GM12878 (cell line): Measurements from ENCODE around the gene CPEB3. TPM values are rescaled to one million over a fixed set of nuclear protein-coding genes. Genes with fewer than 3 reads are reported as not detected.

Experiments
- ATAC-seq: fragments of 200-7000 bp; cut with Tn5 transposase; 3 replicates; pipeline ENCODE4 v1.9.1; 2020; ENCODE audit warnings: mild to moderate bottlenecking, moderate library complexity
- BruUV-seq: library from RNA; stranded (reverse); fragments of 400-500 nt; replicated peaks from 2 replicates; lab custom pipeline; 2021; lab: Mats Ljungman, UMichigan
- CTCF ChIA-PET: fragments of 300-600 bp; sonication (Branson Sonifier 250); formaldehyde crosslinking; extraction: SDS; loops from one replicate; lab custom pipeline; 2021; ENCODE audit warnings: inconsistent platforms; lab: Yijun Ruan, JAX
- POLR2A ChIA-PET: fragments of 350-600 bp; formaldehyde crosslinking; extraction: SDS; loops from one replicate; lab custom pipeline; 2021; ENCODE audit warnings: inconsistent platforms; lab: Charles Lee
- RAD21 ChIA-PET: fragments of 300-600 bp; sonication (Branson Sonifier 250); formaldehyde crosslinking; loops from one replicate; lab custom pipeline; 2023; ENCODE audit warnings: antibody characterized with exemption; ENCODE audit not compliant: unreplicated experiment; lab: Charles Lee
- SMC1A ChIA-PET: fragments of 300-600 bp; sonication (Branson Sonifier 250); formaldehyde crosslinking; loops from one replicate; lab custom pipeline; 2023; ENCODE audit not compliant: unreplicated experiment, uncharacterized antibody; lab: Charles Lee
- DNase-seq: peaks from one replicate; pipeline ENCODE4 v3.0.0-alpha.2; 2011; ENCODE audit warnings: low read depth, low spot score
- FAIRE-seq: peaks from 3 replicates; lab custom pipeline; 2011; peaks lifted over from hg19 to GRCh38; lab: Jason Lieb, UNC
- H2AFZ ChIP-seq: 2 replicates; pipeline ENCODE4 v1.6.0; 2011; ENCODE audit warnings: low read depth, low read length, control low read depth; ENCODE audit not compliant: control insufficient read depth
- H3K27ac ChIP-seq: 2 replicates; pipeline ENCODE4 v1.5.1; 2011; ENCODE audit warnings: control low read depth; ENCODE audit not compliant: control insufficient read depth, insufficient read depth
- H3K27me3 ChIP-seq, 2 experiments: replicated peaks in 1 of 2; 2 replicates each; pipeline versions ENCODE4 v1.6.0 to v1.6.1; 2011; ENCODE audit warnings: low read length in 1 of 2; ENCODE audit not compliant: control insufficient read depth in 2 of 2, insufficient read depth in 2 of 2
- H3K36me3 ChIP-seq, 2 experiments: 2 replicates each; pipeline ENCODE4 v1.5.1; 2011; ENCODE audit warnings: low read length in 1 of 2; ENCODE audit not compliant: control insufficient read depth in 2 of 2, insufficient read depth in 2 of 2
- H3K4me1 ChIP-seq: 2 replicates; pipeline ENCODE4 v1.6.1; 2011; ENCODE audit warnings: mild to moderate bottlenecking, low read length, moderate library complexity, mixed read lengths; ENCODE audit not compliant: control insufficient read depth, insufficient read depth
- H3K4me2 ChIP-seq: 2 replicates; pipeline ENCODE4 v1.6.0; 2011; ENCODE audit warnings: control low read depth; ENCODE audit not compliant: control insufficient read depth, insufficient read depth
- H3K4me3 ChIP-seq: fragments of 200-600 bp; sonication (generic); 2 replicates; pipeline ENCODE4 v1.5.1; 2016
- H3K79me2 ChIP-seq: 2 replicates; pipeline ENCODE4 v1.6.0; 2011; ENCODE audit warnings: low read length; ENCODE audit not compliant: control insufficient read depth, insufficient read depth
- H3K9ac ChIP-seq: 2 replicates; pipeline ENCODE4 v1.8.0; 2011; ENCODE audit warnings: low read length, control low read depth, mixed read lengths; ENCODE audit not compliant: control insufficient read depth, insufficient read depth
- H3K9me3 ChIP-seq: replicated peaks from 3 replicates; pipeline ENCODE4 v1.5.1; 2011; ENCODE audit warnings: mild to moderate bottlenecking, low read length; ENCODE audit not compliant: control insufficient read depth, insufficient read depth
- H4K20me1 ChIP-seq: 2 replicates; pipeline ENCODE4 v1.6.0; 2011; ENCODE audit not compliant: control insufficient read depth, insufficient read depth
- EGR1 ChIP-seq, 2 experiments: IDR thresholded peaks; 1 replicate in 1 of 2; 2 replicates in 1 of 2; pipeline ENCODE4 v1.6.1; 2011 to 2012; ENCODE audit warnings: low read depth in 2 of 2, low read length in 2 of 2, borderline replicate concordance in 1 of 2, mild to moderate bottlenecking in 1 of 2, moderate library complexity in 1 of 2
- IKZF1 ChIP-seq: fragments of 450-650 bp; conservative IDR thresholded peaks from 2 replicates; pipeline ENCODE4 v1.6.1; 2017; ENCODE audit warnings: antibody characterized with exemption, mild to moderate bottlenecking
- LARP7 ChIP-seq: fragments of 450-650 bp; IDR thresholded peaks from 2 replicates; pipeline ENCODE4 v1.6.1; 2017; ENCODE audit warnings: mild to moderate bottlenecking
- POLR2AphosphoS2 ChIP-seq: IDR thresholded peaks from 2 replicates; pipeline ENCODE4 v1.6.1; 2011; ENCODE audit warnings: low read depth, mild to moderate bottlenecking, low read length, improper control_type of control experiment, moderate library complexity
- WGBS: methylation state at CpG from one replicate; pipeline ENCODE4 v1.1.6; 2016; ENCODE audit warnings: low lambda C conversion rate; ENCODE audit not compliant: insufficient replicate concordance, insufficient coverage; ENCODE audit errors: missing lambda C conversion rate; 5-methylcytosine and 5-hydroxymethylcytosine counted together
- in situ Hi-C: fragments of 300-500 bp; cut with MboI; formaldehyde crosslinking; loops from 9 replicates; pipeline ENCODE4 v1.14.3; 2018; ENCODE audit warnings: mixed read lengths
- intact Hi-C: fragments of 100-400 bp; cut with micrococcal nuclease; formaldehyde crosslinking; loops from one replicate; pipeline ENCODE4 v1.14.2; 2022; ENCODE audit not compliant: unreplicated experiment
- polyA plus RNA-seq, 11 experiments: library from polyadenylated mRNA; depleted of rRNA in 4 of 11; unstranded in 6 of 11; stranded (reverse) in 5 of 11; fragments of >200 nt; fragmentation: Nextera tagmentation in 4 of 11; fragmentation: Illumina TruSeq in 1 of 11; extraction: Ambion mirVana in 4 of 11; extraction: Trizol in 1 of 11; gene quantifications; 1 replicate in 1 of 11; 2 replicates in 10 of 11; pipeline versions ENCODE4 v1.2.1 to v1.2.3, GENCODE V29; 2011 to 2016; ENCODE audit warnings: inconsistent platforms in 2 of 11, missing spikeins in 2 of 11, low read depth in 1 of 11
- total RNA-seq, 4 experiments: library from RNA; depleted of rRNA in 3 of 4; stranded (reverse); fragments of >200 nt in 3 of 4; fragmentation: Illumina TruSeq in 1 of 4; extraction: Trizol in 1 of 4; gene quantifications; 2 replicates each; pipeline versions ENCODE4 v1.2.1 to v1.2.3, GENCODE V29; 2013 to 2021
- TF ChIP-seq, protein P1 (sequence below): fragments of 450-650 bp; IDR thresholded peaks from 2 replicates; pipeline ENCODE4 v1.6.1; 2018; ENCODE audit warnings: mild to moderate bottlenecking, low read depth, moderate library complexity; ENCODE audit not compliant: partially characterized antibody
- TF ChIP-seq, protein P2 (sequence below): fragments of 450-650 bp; formaldehyde crosslinking; IDR thresholded peaks from 2 replicates; pipeline ENCODE4 v1.4.0; 2022; ENCODE audit warnings: mild to moderate bottlenecking, moderate library complexity
- TF ChIP-seq, protein P3 (sequence below): IDR thresholded peaks from 2 replicates; pipeline ENCODE4 v1.6.1; 2011; ENCODE audit warnings: mild to moderate bottlenecking, low read depth, low read length, moderate library complexity; ENCODE audit not compliant: insufficient replicate concordance
- TF ChIP-seq, protein P4 (sequence below): fragments of 450-650 bp; IDR thresholded peaks from 2 replicates; pipeline ENCODE4 v1.6.1; 2016; ENCODE audit warnings: mild to moderate bottlenecking, moderate library complexity, borderline replicate concordance

Gene CPEB3
- total and polyA plus RNA-seq, 10 of the 15 experiments (the other 5 are each of a cell fraction or from before 2014, with no cell fraction given) = 0.50 to 2.3 (median 1.2) TPM

- peak overlapping the region; percentile 39 for H3K4me3 ChIP-seq
- ChIA-PET POLR2A (interaction anchor here (1.6 to 1.8 kb wide), 2 partner anchors 16 to 41 kb away, joined by 4 to 16 read pairs; no protein-coding TSS in a partner anchor), RAD21 (interaction anchor here (0.8 to 2.0 kb wide), 4 partner anchors 39 to 169 kb away, joined by 3 to 14 read pairs (median 6); no protein-coding TSS in a partner anchor), SMC1A (interaction anchor here (0.5 to 1.9 kb wide), 10 partner anchors 11 to 104 kb away, joined by 3 to 16 read pairs (median 4); no protein-coding TSS in a partner anchor), CTCF (interaction anchor here (0.6 to 1.2 kb wide), 4 partner anchors 12 to 87 kb away, joined by 3 to 4 read pairs (median 3); no protein-coding TSS in a partner anchor)
- H3K36me3 ChIP-seq = peaks cover 0 to under 1% of the 10 kb centered on the region in 2 experiments; a peak in 1 of 4 replicates
- 0% methylated on average over 1 of the region's 1 CpG for WGBS
- DNase-seq = no peak
- intact Hi-C loops = loop anchor here (1.0 to 2.0 kb wide), 4 partner anchors 40 to 148 kb away; partner anchors contain the start of genes CPEB3 and MARCHF5
- BruUV-seq = TSS peak; percentile 85
- no peaks in the 10 kb centered on the region for H4K20me1 ChIP-seq
- in situ Hi-C loops = no loop called here
- no peaks in the 10 kb centered on the region for H3K27me3 ChIP-seq
- H3K27ac ChIP-seq = peak overlapping the region; percentile 76
- peaks cover 15% of the 10 kb centered on the region for H3K4me1 ChIP-seq
- peak overlapping the region; percentile 95 for H3K4me2 ChIP-seq
- H3K79me2 ChIP-seq = no peaks in the 10 kb centered on the region
- no peak for FAIRE-seq
- H3K9me3 ChIP-seq = no peaks in the 10 kb centered on the region; the same call in 2 of the 3 replicates
- H2AFZ ChIP-seq = no peak overlapping the region
- peak; percentile 37 for ATAC-seq
- H3K9ac ChIP-seq = 0 out of 2 replicates have a peak overlapping the region, but pooled peaks have one; percentile 13
- TF ChIP-seq, protein P1, sequence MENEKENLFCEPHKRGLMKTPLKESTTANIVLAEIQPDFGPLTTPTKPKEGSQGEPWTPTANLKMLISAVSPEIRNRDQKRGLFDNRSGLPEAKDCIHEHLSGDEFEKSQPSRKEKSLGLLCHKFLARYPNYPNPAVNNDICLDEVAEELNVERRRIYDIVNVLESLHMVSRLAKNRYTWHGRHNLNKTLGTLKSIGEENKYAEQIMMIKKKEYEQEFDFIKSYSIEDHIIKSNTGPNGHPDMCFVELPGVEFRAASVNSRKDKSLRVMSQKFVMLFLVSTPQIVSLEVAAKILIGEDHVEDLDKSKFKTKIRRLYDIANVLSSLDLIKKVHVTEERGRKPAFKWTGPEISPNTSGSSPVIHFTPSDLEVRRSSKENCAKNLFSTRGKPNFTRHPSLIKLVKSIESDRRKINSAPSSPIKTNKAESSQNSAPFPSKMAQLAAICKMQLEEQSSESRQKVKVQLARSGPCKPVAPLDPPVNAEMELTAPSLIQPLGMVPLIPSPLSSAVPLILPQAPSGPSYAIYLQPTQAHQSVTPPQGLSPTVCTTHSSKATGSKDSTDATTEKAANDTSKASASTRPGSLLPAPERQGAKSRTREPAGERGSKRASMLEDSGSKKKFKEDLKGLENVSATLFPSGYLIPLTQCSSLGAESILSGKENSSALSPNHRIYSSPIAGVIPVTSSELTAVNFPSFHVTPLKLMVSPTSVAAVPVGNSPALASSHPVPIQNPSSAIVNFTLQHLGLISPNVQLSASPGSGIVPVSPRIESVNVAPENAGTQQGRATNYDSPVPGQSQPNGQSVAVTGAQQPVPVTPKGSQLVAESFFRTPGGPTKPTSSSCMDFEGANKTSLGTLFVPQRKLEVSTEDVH = no peak
- no peak for TF ChIP-seq LARP7
- TF ChIP-seq IKZF1 = no peak
- TF ChIP-seq, protein P2, sequence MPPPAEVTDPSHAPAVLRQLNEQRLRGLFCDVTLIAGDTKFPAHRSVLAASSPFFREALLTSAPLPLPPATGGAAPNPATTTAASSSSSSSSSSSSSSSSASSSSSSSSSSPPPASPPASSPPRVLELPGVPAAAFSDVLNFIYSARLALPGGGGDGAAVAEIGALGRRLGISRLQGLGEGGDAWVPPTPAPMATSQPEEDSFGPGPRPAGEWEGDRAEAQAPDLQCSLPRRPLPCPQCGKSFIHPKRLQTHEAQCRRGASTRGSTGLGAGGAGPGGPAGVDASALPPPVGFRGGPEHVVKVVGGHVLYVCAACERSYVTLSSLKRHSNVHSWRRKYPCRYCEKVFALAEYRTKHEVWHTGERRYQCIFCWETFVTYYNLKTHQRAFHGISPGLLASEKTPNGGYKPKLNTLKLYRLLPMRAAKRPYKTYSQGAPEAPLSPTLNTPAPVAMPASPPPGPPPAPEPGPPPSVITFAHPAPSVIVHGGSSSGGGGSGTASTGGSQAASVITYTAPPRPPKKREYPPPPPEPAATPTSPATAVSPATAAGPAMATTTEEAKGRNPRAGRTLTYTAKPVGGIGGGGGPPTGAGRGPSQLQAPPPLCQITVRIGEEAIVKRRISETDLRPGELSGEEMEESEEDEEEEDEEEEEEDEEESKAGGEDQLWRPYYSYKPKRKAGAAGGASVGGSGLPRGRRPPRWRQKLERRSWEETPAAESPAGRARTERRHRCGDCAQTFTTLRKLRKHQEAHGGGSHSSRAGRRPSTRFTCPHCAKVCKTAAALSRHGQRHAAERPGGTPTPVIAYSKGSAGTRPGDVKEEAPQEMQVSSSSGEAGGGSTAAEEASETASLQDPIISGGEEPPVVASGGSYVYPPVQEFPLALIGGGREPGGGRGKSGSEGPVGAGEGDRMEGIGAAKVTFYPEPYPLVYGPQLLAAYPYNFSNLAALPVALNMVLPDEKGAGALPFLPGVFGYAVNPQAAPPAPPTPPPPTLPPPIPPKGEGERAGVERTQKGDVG (CRISPR knock-in tag) = no peak
- TF ChIP-seq POLR2AphosphoS2 = no peak
- TF ChIP-seq, protein P3, sequence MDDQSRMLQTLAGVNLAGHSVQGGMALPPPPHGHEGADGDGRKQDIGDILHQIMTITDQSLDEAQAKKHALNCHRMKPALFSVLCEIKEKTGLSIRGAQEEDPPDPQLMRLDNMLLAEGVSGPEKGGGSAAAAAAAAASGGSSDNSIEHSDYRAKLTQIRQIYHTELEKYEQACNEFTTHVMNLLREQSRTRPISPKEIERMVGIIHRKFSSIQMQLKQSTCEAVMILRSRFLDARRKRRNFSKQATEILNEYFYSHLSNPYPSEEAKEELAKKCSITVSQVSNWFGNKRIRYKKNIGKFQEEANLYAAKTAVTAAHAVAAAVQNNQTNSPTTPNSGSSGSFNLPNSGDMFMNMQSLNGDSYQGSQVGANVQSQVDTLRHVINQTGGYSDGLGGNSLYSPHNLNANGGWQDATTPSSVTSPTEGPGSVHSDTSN = no peak
- TF ChIP-seq EGR1 (IDR thresholded peaks at IDR 0.05; ENCODE audit: borderline replicate concordance in 1 of 2, low read depth in 2 of 2, low read length in 2 of 2) = no peak
- TF ChIP-seq, protein P4, sequence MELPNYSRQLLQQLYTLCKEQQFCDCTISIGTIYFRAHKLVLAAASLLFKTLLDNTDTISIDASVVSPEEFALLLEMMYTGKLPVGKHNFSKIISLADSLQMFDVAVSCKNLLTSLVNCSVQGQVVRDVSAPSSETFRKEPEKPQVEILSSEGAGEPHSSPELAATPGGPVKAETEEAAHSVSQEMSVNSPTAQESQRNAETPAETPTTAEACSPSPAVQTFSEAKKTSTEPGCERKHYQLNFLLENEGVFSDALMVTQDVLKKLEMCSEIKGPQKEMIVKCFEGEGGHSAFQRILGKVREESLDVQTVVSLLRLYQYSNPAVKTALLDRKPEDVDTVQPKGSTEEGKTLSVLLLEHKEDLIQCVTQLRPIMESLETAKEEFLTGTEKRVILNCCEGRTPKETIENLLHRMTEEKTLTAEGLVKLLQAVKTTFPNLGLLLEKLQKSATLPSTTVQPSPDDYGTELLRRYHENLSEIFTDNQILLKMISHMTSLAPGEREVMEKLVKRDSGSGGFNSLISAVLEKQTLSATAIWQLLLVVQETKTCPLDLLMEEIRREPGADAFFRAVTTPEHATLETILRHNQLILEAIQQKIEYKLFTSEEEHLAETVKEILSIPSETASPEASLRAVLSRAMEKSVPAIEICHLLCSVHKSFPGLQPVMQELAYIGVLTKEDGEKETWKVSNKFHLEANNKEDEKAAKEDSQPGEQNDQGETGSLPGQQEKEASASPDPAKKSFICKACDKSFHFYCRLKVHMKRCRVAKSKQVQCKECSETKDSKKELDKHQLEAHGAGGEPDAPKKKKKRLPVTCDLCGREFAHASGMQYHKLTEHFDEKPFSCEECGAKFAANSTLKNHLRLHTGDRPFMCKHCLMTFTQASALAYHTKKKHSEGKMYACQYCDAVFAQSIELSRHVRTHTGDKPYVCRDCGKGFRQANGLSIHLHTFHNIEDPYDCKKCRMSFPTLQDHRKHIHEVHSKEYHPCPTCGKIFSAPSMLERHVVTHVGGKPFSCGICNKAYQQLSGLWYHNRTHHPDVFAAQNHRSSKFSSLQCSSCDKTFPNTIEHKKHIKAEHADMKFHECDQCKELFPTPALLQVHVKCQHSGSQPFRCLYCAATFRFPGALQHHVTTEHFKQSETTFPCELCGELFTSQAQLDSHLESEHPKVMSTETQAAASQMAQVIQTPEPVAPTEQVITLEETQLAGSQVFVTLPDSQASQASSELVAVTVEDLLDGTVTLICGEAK = no peak
These were observed 148.4 kb downstream of the CPEB3 start for GRCh38 chr10:92142512-92142911.
